Body of pancreas (tissue), 4 donors: ENCODE data around the gene CUL4B.
"Not testable (repeated sequence)": the region's sequence is repeated elsewhere in the genome, so short reads cannot be mapped to it uniquely, and the experiment has no call there.

Source experiments
- POLR2A ChIP-seq, 3 donors: fragments of 450-650 bp; IDR thresholded peaks; one replicate each; pipeline ENCODE4 v1.6.1; 2016; ENCODE audit warnings: antibody characterized with exemption in 3 of 3, mild to moderate bottlenecking in 2 of 3
- TF ChIP-seq, protein P1 (sequence below), 7 experiments: fragments of 450-650 bp in 4 of 7; fragments of 200-600 bp in 3 of 7; sonication (generic) in 3 of 7; IDR thresholded peaks; one replicate each; pipeline ENCODE4 v1.5.1; 2016 to 2019; ENCODE audit warnings: antibody characterized with exemption in 7 of 7

DNA sequence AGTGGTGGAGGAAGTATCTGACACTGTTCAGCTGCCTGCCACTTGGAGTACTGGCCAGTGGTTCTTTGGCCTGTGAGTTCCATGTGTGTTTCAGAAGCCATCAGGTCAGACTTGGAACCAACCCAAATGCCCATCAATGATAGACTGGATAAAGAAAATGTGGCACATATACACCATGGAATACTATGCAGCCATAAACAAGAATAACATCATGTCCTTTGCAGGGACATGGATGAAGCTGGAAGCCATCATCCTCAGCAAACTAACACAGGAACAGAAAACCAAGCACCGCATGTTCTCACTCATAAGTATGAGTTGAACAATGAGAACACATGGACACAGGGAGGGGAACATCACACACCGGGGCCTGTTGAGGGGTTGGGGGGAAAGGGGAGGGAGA lies 70.6 kb downstream of the CUL4B start:
- TF ChIP-seq, protein P1, sequence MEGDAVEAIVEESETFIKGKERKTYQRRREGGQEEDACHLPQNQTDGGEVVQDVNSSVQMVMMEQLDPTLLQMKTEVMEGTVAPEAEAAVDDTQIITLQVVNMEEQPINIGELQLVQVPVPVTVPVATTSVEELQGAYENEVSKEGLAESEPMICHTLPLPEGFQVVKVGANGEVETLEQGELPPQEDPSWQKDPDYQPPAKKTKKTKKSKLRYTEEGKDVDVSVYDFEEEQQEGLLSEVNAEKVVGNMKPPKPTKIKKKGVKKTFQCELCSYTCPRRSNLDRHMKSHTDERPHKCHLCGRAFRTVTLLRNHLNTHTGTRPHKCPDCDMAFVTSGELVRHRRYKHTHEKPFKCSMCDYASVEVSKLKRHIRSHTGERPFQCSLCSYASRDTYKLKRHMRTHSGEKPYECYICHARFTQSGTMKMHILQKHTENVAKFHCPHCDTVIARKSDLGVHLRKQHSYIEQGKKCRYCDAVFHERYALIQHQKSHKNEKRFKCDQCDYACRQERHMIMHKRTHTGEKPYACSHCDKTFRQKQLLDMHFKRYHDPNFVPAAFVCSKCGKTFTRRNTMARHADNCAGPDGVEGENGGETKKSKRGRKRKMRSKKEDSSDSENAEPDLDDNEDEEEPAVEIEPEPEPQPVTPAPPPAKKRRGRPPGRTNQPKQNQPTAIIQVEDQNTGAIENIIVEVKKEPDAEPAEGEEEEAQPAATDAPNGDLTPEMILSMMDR (IDR thresholded peaks at IDR 0.05) = not testable (repeated sequence)
- not testable (repeated sequence) for TF ChIP-seq POLR2A (IDR thresholded peaks at IDR 0.05)
